ENCODE measurements around the gene KRTAP12-1.

KRTAP12-1 gene

DNA sequence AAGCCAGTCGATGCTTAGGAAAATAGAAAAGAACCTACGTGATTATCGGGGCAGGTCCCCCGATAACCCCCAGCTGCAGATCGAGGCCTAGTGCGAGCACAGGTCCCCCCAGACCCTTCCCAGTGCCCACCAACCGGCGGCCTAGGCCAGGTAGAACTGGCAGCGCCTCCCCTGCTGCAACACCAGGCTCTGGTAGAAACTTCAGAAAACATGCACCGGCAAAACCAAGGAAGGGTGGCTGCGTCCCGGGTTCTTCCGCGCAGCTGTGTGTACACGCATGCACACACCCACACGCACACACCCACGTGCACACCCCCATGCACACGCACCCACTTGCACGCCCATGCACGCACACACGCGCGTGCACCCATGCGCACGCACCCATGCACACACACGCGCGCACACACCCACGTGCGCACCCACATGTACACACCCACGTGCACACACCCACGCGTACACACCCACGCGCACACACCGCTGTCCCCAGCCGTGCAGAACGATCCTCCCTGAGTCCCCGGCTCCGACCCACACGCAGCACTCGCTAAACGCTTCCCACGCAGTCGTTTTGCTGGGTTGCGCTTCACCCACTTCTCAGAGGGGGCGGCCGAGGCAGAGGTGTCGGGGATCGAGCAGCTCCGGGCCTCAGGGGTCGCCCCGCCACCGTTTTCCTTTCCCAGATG lies 24.2 kb upstream of the KRTAP12-1 start:
- no peak overlapping the region for H3K4me3 ChIP-seq (ENCODE audit: low read depth, low read length)
- TF ChIP-seq, protein P1, sequence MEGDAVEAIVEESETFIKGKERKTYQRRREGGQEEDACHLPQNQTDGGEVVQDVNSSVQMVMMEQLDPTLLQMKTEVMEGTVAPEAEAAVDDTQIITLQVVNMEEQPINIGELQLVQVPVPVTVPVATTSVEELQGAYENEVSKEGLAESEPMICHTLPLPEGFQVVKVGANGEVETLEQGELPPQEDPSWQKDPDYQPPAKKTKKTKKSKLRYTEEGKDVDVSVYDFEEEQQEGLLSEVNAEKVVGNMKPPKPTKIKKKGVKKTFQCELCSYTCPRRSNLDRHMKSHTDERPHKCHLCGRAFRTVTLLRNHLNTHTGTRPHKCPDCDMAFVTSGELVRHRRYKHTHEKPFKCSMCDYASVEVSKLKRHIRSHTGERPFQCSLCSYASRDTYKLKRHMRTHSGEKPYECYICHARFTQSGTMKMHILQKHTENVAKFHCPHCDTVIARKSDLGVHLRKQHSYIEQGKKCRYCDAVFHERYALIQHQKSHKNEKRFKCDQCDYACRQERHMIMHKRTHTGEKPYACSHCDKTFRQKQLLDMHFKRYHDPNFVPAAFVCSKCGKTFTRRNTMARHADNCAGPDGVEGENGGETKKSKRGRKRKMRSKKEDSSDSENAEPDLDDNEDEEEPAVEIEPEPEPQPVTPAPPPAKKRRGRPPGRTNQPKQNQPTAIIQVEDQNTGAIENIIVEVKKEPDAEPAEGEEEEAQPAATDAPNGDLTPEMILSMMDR (IDR thresholded peaks at IDR 0.05; ENCODE audit: low read depth, low read length), result no peak

GRCh38 chr21:44704636-44705001 lies 22.7 kb upstream of the KRTAP12-1 start:
- TF ChIP-seq, protein P1 (IDR thresholded peaks at IDR 0.05; ENCODE audit: low read depth, low read length), result no peak
- no peak overlapping the region for H3K4me3 ChIP-seq (ENCODE audit: low read depth, low read length)

GRCh38 chr21:44703731-44704635 lies 22.0 kb upstream of the KRTAP12-1 start:
- H3K4me3 ChIP-seq (ENCODE audit: low read depth, low read length), result no peak overlapping the region
- TF ChIP-seq, protein P1 (IDR thresholded peaks at IDR 0.05; ENCODE audit: low read depth, low read length), result no peak

GRCh38 chr21:44702973-44703730 lies 21.2 kb upstream of the KRTAP12-1 start:
- H3K4me3 ChIP-seq (ENCODE audit: low read depth, low read length), result no peak overlapping the region
- TF ChIP-seq, protein P1 (IDR thresholded peaks at IDR 0.05; ENCODE audit: low read depth, low read length), result no peak

DNA sequence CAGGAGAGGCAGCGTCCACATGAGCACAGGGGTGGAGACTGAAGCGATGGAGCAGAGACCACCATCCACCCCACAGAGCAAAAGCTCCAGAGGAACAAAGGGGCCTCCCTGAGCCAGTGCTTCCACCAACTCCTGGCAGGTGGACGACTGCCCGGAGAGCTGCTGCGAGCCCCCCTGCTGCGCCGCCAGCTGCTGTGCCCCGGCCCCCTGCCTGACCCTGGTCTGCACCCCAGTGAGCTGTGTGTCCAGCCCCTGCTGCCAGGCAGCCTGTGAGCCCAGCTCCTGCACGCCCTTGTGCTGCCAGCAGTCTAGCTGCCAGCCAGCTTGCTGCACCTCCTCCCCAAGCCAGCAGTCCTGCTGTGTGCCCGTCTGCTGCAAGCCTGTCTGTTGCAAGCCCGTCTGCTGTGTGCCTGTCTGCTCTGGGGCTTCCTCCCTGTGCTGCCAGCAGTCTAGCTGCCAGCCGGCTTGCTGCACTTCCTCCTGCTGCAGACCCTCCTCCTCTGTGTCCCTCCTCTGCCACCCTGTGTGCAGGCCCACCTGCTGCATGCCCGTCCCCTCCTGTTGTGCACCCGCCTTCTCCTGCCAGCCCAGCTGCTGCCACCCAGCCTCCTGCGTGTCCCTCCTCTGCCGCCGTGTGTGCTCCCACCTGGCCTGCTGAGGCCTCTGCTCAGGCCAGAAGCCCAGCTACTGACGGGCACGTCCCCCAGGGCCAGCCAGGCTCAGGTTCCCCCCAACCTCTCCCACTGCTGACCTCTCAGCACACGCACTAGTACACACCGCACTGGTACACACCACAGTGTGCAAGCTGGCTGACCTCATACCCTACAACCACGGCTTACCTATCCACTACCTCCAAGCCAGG lies 20.4 kb upstream of the KRTAP12-1 start:
- TF ChIP-seq, protein P1 (IDR thresholded peaks at IDR 0.05; ENCODE audit: low read depth, low read length), result no peak
- no peak overlapping the region for H3K4me3 ChIP-seq (ENCODE audit: low read depth, low read length)

DNA sequence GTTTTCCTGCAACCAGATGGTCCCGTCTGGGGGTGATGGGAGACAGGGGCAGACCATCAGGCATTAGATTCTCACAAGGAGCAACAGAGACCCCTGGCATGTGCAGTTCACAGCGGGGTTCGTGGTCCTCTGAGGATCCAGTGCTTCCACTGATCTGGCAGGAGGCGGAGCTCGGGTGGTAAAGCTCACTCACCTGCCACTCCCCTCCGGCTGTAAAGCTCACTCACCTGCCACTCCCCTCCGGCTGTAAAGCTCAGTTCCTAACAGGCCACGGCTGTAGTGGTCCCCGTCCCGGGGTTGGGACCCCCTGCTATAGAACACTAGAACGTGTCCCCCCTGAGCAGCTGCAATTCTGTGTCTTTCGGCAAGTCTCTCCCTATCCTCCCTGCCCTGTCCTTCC lies 19.6 kb upstream of the KRTAP12-1 start:
- H3K4me3 ChIP-seq (ENCODE audit: low read depth, low read length), result no peak overlapping the region
- TF ChIP-seq, protein P1 (IDR thresholded peaks at IDR 0.05; ENCODE audit: low read depth, low read length), result no peak
